ENCODE results near the gene HOXA6. TPM values are rescaled to one million over a fixed set of nuclear protein-coding genes. Genes with fewer than 3 reads are reported as not detected.

HOXA6 gene
- total and polyA plus RNA-seq, 9 of the 15 experiments (the other 6 are each of a cell fraction or from before 2014, with no cell fraction given) = not detected

DNA sequence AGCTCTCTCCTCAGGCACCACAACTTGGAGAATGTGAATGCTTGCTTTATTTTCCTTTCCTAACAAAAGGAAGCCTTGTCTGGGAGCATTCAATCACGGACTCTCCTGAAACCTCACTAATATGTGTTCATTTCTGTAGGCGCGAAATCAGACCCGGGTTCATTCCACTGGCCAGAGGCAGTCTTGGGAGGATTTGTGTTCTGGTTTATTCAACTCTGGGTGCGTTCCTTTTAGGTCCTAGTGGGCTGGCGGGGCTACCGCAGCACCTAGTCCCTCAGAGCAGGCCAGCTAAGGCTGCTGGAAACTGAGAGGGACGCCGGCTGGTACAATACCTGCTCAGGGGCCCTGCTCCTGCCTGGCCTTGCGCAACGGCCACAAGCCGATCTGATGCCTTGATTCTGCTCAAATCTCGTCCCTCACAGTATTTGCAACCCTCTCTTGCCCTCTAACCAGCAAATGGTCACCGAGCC lies 24.5 kb downstream of the HOXA6 start:
- Histone ChIP-seq H3K9ac (ENCODE audit: insufficient read depth in 1 of 2, low read depth in 2 of 2, low read length in 2 of 2) (no peak overlapping the region), H3K9me3 (replicated peaks; ENCODE audit: control insufficient read depth, insufficient read depth, low read depth, low read length) (no peaks in the 10 kb centered on the region), H3K4me1 (replicated peaks in 1 of 2; ENCODE audit: control insufficient read depth in 2 of 2, insufficient read depth in 2 of 2, low read length in 2 of 2) (no peaks in the 10 kb centered on the region), H3K79me2 (ENCODE audit: control insufficient read depth, insufficient read depth, low read length) (no peaks in the 10 kb centered on the region), H3K9me1 (ENCODE audit: control insufficient read depth, insufficient read depth, low read length) (no peaks in the 10 kb centered on the region), H3K27me3 (ENCODE audit: control insufficient read depth in 2 of 2, insufficient read depth in 2 of 2, low read length in 2 of 2) (peaks cover 29 to 62% of the 10 kb centered on the region in 2 experiments; a peak in 4 of 5 replicates), H3K4me2 (ENCODE audit: insufficient read depth, low read length) (no peak overlapping the region), H3K36me3 (ENCODE audit: control insufficient read depth, insufficient read depth, low read length) (no peaks in the 10 kb centered on the region), H3K4me3 (no peak overlapping the region), H4K20me1 (replicated peaks; ENCODE audit: control insufficient read depth, insufficient read depth, low read length) (no peaks in the 10 kb centered on the region; the same call in none of the 2 replicates), H2AFZ (ENCODE audit: low read depth, low read length) (no peak overlapping the region), H3K27ac (ENCODE audit: extremely low read depth, low read depth, low read length) (no peak overlapping the region)
- TF ChIP-seq CBX2 (IDR thresholded peaks at IDR 0.05; ENCODE audit: insufficient read depth, low read length, poor library complexity, severe bottlenecking) = no peak
- TF ChIP-seq ZC3H4 (CRISPR knock-in tag; IDR thresholded peaks at IDR 0.05; ENCODE audit: borderline replicate concordance) = no peak
- TF ChIP-seq NR2C1 (IDR thresholded peaks at IDR 0.05) = no peak
- TF ChIP-seq NR2C1 (tag; IDR thresholded peaks at IDR 0.05) = no peak
- TF ChIP-seq E2F1 (CRISPR knock-in tag; IDR thresholded peaks at IDR 0.05) = no peak
- no peak for TF ChIP-seq NCOA6 (IDR thresholded peaks at IDR 0.05)
- TF ChIP-seq POLR3G (IDR thresholded peaks at IDR 0.05; ENCODE audit: extremely low read depth, insufficient read length, insufficient replicate concordance) = no peak
- TF ChIP-seq MED1 (CRISPR knock-in tag; IDR thresholded peaks at IDR 0.05; ENCODE audit: borderline replicate concordance) = no peak
- TF ChIP-seq ZNF57 (CRISPR knock-in tag; IDR thresholded peaks at IDR 0.05) = no peak
- no peak for TF ChIP-seq ETV5 (CRISPR knock-in tag; IDR thresholded peaks at IDR 0.05; ENCODE audit: low read depth)
- no peak for TF ChIP-seq ADNP (tag; IDR thresholded peaks at IDR 0.05)
- no peak for TF ChIP-seq ZNF134 (CRISPR knock-in tag; conservative IDR thresholded peaks at IDR 0.05)
- no peak for TF ChIP-seq NR3C1 (CRISPR knock-in tag; IDR thresholded peaks at IDR 0.05)
- TF ChIP-seq, protein P1, sequence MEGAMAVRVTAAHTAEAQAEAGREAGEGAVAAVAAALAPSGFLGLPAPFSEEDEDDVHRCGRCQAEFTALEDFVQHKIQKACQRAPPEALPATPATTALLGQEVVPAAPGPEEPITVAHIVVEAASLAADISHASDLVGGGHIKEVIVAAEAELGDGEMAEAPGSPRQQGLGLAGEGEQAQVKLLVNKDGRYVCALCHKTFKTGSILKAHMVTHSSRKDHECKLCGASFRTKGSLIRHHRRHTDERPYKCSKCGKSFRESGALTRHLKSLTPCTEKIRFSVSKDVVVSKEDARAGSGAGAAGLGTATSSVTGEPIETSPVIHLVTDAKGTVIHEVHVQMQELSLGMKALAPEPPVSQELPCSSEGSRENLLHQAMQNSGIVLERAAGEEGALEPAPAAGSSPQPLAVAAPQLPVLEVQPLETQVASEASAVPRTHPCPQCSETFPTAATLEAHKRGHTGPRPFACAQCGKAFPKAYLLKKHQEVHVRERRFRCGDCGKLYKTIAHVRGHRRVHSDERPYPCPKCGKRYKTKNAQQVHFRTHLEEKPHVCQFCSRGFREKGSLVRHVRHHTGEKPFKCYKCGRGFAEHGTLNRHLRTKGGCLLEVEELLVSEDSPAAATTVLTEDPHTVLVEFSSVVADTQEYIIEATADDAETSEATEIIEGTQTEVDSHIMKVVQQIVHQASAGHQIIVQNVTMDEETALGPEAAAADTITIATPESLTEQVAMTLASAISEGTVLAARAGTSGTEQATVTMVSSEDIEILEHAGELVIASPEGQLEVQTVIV (CRISPR knock-in tag; IDR thresholded peaks at IDR 0.05; ENCODE audit: borderline replicate concordance) = no peak
- TF ChIP-seq MLLT1 (IDR thresholded peaks at IDR 0.05) = no peak
- no peak for TF ChIP-seq HES1 (IDR thresholded peaks at IDR 0.05; ENCODE audit: low read depth)
- TF ChIP-seq ZNF41 (CRISPR knock-in tag; conservative IDR thresholded peaks at IDR 0.05) = no peak
- TF ChIP-seq MCM5 (IDR thresholded peaks at IDR 0.05; ENCODE audit: low read depth) = no peak
- no peak for TF ChIP-seq OTX1 (CRISPR knock-in tag; IDR thresholded peaks at IDR 0.05)
- intact Hi-C loops (cut with micrococcal nuclease) (no loop called here), in situ Hi-C loops (cut with MboI) (no loop called here)
- 2% methylated on average over 13 of the region's 14 CpGs for WGBS (ENCODE audit: insufficient coverage, low coverage, missing lambda C conversion rate)
- CTCF ChIA-PET (ENCODE audit: low intra/inter-chr PET ratio) = no interaction called here
- FAIRE-seq (no peak), DNase-seq (ENCODE audit: extremely low read depth in 1 of 4, low spot score in 3 of 4) (no peak), ATAC-seq (no peak)
- POLR2A ChIA-PET = interaction anchor here (0.6 kb wide), 1 partner anchor 95 kb away, joined by 3 read pairs; no protein-coding TSS in a partner anchor
- BruUV-seq (replicated peaks) = no TSS peak
